Neural cell (in vitro differentiated cells): ENCODE data around the gene THUMPD3. TPM values are rescaled to one million over a fixed set of nuclear protein-coding genes. Genes with fewer than 3 reads are reported as not detected.

Source experiments
- H2AFZ ChIP-seq: fragments of 200-600, 300-800 bp; sonication (generic), shearing (Covaris generic); 2 replicates; pipeline ENCODE4 v1.6.0; 2014; ENCODE audit warnings: low read depth, mild to moderate bottlenecking, antibody characterized with exemption, low read length, moderate library complexity
- H3F3A ChIP-seq: fragments of 200-600 bp; shearing (Covaris generic); 2 replicates; pipeline ENCODE4 v1.6.1; 2016; ENCODE audit warnings: mild to moderate bottlenecking, moderate library complexity, mixed read lengths, antibody characterized with exemption, low read length; ENCODE audit not compliant: insufficient read depth, poor library complexity, severe bottlenecking
- H3K27ac ChIP-seq: fragments of 200-600, 300-800 bp; sonication (generic), shearing (Covaris generic); 2 replicates; pipeline ENCODE4 v1.5.1; 2014; ENCODE audit warnings: mild to moderate bottlenecking, low read length, moderate library complexity
- H3K27me3 ChIP-seq: fragments of 300-800, 200-600 bp; sonication (generic), shearing (Covaris generic); 2 replicates; pipeline ENCODE4 v1.6.0; 2014; ENCODE audit warnings: mild to moderate bottlenecking, low read depth, low read length, moderate library complexity; ENCODE audit not compliant: insufficient read depth
- H3K36me3 ChIP-seq: fragments of 300-800, 200-600 bp; sonication (generic), shearing (Covaris generic); 2 replicates; pipeline ENCODE4 v1.5.1; 2014; ENCODE audit warnings: mild to moderate bottlenecking, antibody characterized with exemption, low read length, moderate library complexity; ENCODE audit not compliant: insufficient read depth
- H3K4me2 ChIP-seq: fragments of 300-800, 200-600 bp; sonication (generic), shearing (Covaris generic); 2 replicates; pipeline ENCODE4 v1.6.0; 2014; ENCODE audit warnings: mild to moderate bottlenecking, low read length
- H3K4me3 ChIP-seq: fragments of 300-800, 200-600 bp; sonication (generic), shearing (Covaris generic); 2 replicates; pipeline ENCODE4 v1.5.1; 2014; ENCODE audit warnings: mild to moderate bottlenecking, low read length, moderate library complexity
- H3K79me2 ChIP-seq: fragments of 200-600 bp; shearing (Covaris generic); replicated peaks from 2 replicates; pipeline ENCODE4 v1.6.0; 2014; ENCODE audit warnings: mild to moderate bottlenecking, low read length, moderate library complexity; ENCODE audit not compliant: insufficient read depth
- H3K9ac ChIP-seq: fragments of 300-800, 200-600 bp; sonication (generic), shearing (Covaris generic); 2 replicates; pipeline ENCODE4 v1.6.1; 2016; ENCODE audit warnings: mild to moderate bottlenecking, low read length, mixed read lengths
- H3K9me2 ChIP-seq: fragments of 200-600 bp; shearing (Covaris generic); 2 replicates; pipeline ENCODE4 v1.6.1; 2016; ENCODE audit warnings: mild to moderate bottlenecking, low read length, mixed read lengths; ENCODE audit not compliant: insufficient read depth
- H3K9me3 ChIP-seq: fragments of 200-600, 300-800 bp; sonication (generic), shearing (Covaris generic); 2 replicates; pipeline ENCODE4 v1.6.1; 2016; ENCODE audit warnings: mild to moderate bottlenecking, mixed run types, low read length, moderate library complexity, mixed read lengths
- H4K20me1 ChIP-seq: fragments of 200-600 bp; shearing (Covaris generic); 2 replicates; pipeline ENCODE4 v1.6.1; 2016; ENCODE audit warnings: mild to moderate bottlenecking, mixed run types; ENCODE audit not compliant: insufficient read depth
- EP300 ChIP-seq: fragments of 450-650 bp; conservative IDR thresholded peaks from 2 replicates; pipeline ENCODE4 v1.6.1; 2014; ENCODE audit warnings: antibody characterized with exemption, mild to moderate bottlenecking, moderate library complexity; ENCODE audit not compliant: poor library complexity, severe bottlenecking
- EZH2 ChIP-seq: fragments of 200-600, 300-800 bp; shearing (Covaris generic), sonication (generic); IDR thresholded peaks from 2 replicates; pipeline ENCODE4 v1.6.1; 2014; ENCODE audit warnings: antibody characterized with exemption, low read length, borderline replicate concordance, mild to moderate bottlenecking; ENCODE audit not compliant: insufficient read depth, poor library complexity, severe bottlenecking
- MXI1 ChIP-seq: fragments of 450-650 bp; conservative IDR thresholded peaks from 2 replicates; pipeline ENCODE4 v1.6.1; 2014; ENCODE audit warnings: antibody characterized with exemption, mild to moderate bottlenecking; ENCODE audit not compliant: poor library complexity, severe bottlenecking
- POLR2AphosphoS5 ChIP-seq: IDR thresholded peaks from 2 replicates; pipeline ENCODE4 v1.6.1; 2012
- RAD21 ChIP-seq: fragments of 450-650 bp; conservative IDR thresholded peaks from 2 replicates; pipeline ENCODE4 v1.6.1; 2014; ENCODE audit warnings: antibody characterized with exemption, mild to moderate bottlenecking, moderate library complexity
- SMC3 ChIP-seq: fragments of 450-650 bp; conservative IDR thresholded peaks from 2 replicates; pipeline ENCODE4 v1.6.1; 2014; ENCODE audit warnings: antibody characterized with exemption, mild to moderate bottlenecking, moderate library complexity; ENCODE audit not compliant: poor library complexity
- TAF1 ChIP-seq: IDR thresholded peaks from 2 replicates; pipeline ENCODE4 v1.6.1; 2012; ENCODE audit warnings: low read depth
- polyA plus RNA-seq: library from polyadenylated mRNA; depleted of rRNA; stranded (reverse); fragments of >200 nt; gene quantifications from 2 replicates; pipeline ENCODE4 v1.2.3, GENCODE V29; 2014
- TF ChIP-seq, protein P1 (sequence below): fragments of 450-650 bp; IDR thresholded peaks from 2 replicates; pipeline ENCODE4 v1.5.1; 2014; ENCODE audit warnings: antibody characterized with exemption, mild to moderate bottlenecking, moderate library complexity; ENCODE audit not compliant: poor library complexity, severe bottlenecking
- TF ChIP-seq, protein P2 (sequence below): IDR thresholded peaks from 2 replicates; pipeline ENCODE4 v1.6.1; 2012; ENCODE audit warnings: borderline replicate concordance

The THUMPD3 gene
- polyA plus RNA-seq, 1 donor from 2014 or later: 32.6 TPM

GRCh38 chr3:9386501-9387321 is 23.9 kb downstream of the THUMPD3 start:
- no peak for TF ChIP-seq MXI1
- TF ChIP-seq, protein P1, sequence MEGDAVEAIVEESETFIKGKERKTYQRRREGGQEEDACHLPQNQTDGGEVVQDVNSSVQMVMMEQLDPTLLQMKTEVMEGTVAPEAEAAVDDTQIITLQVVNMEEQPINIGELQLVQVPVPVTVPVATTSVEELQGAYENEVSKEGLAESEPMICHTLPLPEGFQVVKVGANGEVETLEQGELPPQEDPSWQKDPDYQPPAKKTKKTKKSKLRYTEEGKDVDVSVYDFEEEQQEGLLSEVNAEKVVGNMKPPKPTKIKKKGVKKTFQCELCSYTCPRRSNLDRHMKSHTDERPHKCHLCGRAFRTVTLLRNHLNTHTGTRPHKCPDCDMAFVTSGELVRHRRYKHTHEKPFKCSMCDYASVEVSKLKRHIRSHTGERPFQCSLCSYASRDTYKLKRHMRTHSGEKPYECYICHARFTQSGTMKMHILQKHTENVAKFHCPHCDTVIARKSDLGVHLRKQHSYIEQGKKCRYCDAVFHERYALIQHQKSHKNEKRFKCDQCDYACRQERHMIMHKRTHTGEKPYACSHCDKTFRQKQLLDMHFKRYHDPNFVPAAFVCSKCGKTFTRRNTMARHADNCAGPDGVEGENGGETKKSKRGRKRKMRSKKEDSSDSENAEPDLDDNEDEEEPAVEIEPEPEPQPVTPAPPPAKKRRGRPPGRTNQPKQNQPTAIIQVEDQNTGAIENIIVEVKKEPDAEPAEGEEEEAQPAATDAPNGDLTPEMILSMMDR: no peak
- no peak for TF ChIP-seq POLR2AphosphoS5
- TF ChIP-seq EZH2: no peak
- TF ChIP-seq SMC3: no peak
- no peaks in the 10 kb centered on the region for H3K9me2 ChIP-seq
- no peaks in the 10 kb centered on the region for H3F3A ChIP-seq
- H4K20me1 ChIP-seq: peaks cover 7% of the 10 kb centered on the region
- no peaks in the 10 kb centered on the region for H3K9me3 ChIP-seq
- peaks cover 33% of the 10 kb centered on the region for H3K79me2 ChIP-seq
- H3K4me3 ChIP-seq: no peak overlapping the region
- H3K27ac ChIP-seq: no peak overlapping the region
- H3K27me3 ChIP-seq: no peaks in the 10 kb centered on the region
- no peak overlapping the region for H2AFZ ChIP-seq
- no peak overlapping the region for H3K9ac ChIP-seq
- H3K36me3 ChIP-seq: peaks cover 23% of the 10 kb centered on the region
- H3K4me2 ChIP-seq: no peak overlapping the region

DNA sequence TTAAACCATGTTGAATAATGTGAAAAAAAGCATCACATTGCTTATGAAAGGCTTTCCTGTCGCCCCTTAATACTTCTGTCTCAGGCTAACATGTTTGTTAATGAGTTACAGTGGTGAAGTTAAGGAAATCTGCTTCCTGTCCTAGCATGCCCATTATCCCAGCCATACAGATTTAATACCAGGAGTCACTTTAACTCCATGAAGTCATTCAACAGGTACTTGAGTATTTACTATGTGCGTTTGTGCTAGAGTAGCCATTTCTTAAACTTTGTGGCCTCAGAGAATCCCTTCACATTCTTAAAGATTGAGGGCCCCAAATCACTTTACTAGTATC is 24.4 kb downstream of the THUMPD3 start:
- H3K27ac ChIP-seq: no peak overlapping the region
- no peak overlapping the region for H3K4me2 ChIP-seq
- H4K20me1 ChIP-seq: peaks cover 7% of the 10 kb centered on the region
- H3F3A ChIP-seq: no peaks in the 10 kb centered on the region
- H2AFZ ChIP-seq: no peak overlapping the region
- TF ChIP-seq TAF1 (no peak), SMC3 (no peak), POLR2AphosphoS5 (no peak), MXI1 (no peak), EP300 (no peak), RAD21 (no peak), EZH2 (no peak)
- TF ChIP-seq, protein P1: no peak
- TF ChIP-seq, protein P2, sequence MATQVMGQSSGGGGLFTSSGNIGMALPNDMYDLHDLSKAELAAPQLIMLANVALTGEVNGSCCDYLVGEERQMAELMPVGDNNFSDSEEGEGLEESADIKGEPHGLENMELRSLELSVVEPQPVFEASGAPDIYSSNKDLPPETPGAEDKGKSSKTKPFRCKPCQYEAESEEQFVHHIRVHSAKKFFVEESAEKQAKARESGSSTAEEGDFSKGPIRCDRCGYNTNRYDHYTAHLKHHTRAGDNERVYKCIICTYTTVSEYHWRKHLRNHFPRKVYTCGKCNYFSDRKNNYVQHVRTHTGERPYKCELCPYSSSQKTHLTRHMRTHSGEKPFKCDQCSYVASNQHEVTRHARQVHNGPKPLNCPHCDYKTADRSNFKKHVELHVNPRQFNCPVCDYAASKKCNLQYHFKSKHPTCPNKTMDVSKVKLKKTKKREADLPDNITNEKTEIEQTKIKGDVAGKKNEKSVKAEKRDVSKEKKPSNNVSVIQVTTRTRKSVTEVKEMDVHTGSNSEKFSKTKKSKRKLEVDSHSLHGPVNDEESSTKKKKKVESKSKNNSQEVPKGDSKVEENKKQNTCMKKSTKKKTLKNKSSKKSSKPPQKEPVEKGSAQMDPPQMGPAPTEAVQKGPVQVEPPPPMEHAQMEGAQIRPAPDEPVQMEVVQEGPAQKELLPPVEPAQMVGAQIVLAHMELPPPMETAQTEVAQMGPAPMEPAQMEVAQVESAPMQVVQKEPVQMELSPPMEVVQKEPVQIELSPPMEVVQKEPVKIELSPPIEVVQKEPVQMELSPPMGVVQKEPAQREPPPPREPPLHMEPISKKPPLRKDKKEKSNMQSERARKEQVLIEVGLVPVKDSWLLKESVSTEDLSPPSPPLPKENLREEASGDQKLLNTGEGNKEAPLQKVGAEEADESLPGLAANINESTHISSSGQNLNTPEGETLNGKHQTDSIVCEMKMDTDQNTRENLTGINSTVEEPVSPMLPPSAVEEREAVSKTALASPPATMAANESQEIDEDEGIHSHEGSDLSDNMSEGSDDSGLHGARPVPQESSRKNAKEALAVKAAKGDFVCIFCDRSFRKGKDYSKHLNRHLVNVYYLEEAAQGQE: no peak
- H3K27me3 ChIP-seq: no peaks in the 10 kb centered on the region
- no peak overlapping the region for H3K9ac ChIP-seq
- no peaks in the 10 kb centered on the region for H3K9me3 ChIP-seq
- peaks cover 23% of the 10 kb centered on the region for H3K36me3 ChIP-seq
- H3K4me3 ChIP-seq: no peak overlapping the region
- no peaks in the 10 kb centered on the region for H3K9me2 ChIP-seq
- H3K79me2 ChIP-seq: peaks cover 38% of the 10 kb centered on the region
